ENCODE data around the gene CALU. TPM values are rescaled to one million over a fixed set of nuclear protein-coding genes. Genes with fewer than 3 reads are reported as not detected.

CALU gene
- total RNA-seq, 1 donor from 2014 or later: 280 TPM

- H3K4me3 ChIP-seq (ENCODE audit: low read depth, low read length): no peak overlapping the region
- no peaks in the 10 kb centered on the region for H3K36me3 ChIP-seq (ENCODE audit: control insufficient read depth, insufficient read depth, low read length)
- FAIRE-seq (no peak), DNase-seq (ENCODE audit: low read depth) (no peak)
- no peaks in the 10 kb centered on the region for H3K27me3 ChIP-seq (ENCODE audit: control insufficient read depth, insufficient read depth, low read length)
- TF ChIP-seq CTCF (IDR thresholded peaks at IDR 0.05; ENCODE audit: insufficient read depth, low read length, severe bottlenecking): no peak
Measured at GRCh38 chr7:128714701-128715495, 24.3 kb upstream of the CALU start.

GRCh38 chr7:128718967-128719642, 20.1 kb upstream of the CALU start:
- TF ChIP-seq CTCF (IDR thresholded peaks at IDR 0.05; ENCODE audit: insufficient read depth, low read length, severe bottlenecking): no peak
- no peak for FAIRE-seq

GRCh38 chr7:128721376-128721775, 17.8 kb upstream of the CALU start:
- no peak for TF ChIP-seq CTCF (IDR thresholded peaks at IDR 0.05; ENCODE audit: insufficient read depth, low read length, severe bottlenecking)
- H3K36me3 ChIP-seq (ENCODE audit: control insufficient read depth, insufficient read depth, low read length): no peaks in the 10 kb centered on the region
- DNase-seq (ENCODE audit: low read depth) (no peak), FAIRE-seq (no peak)
- H3K4me3 ChIP-seq (ENCODE audit: low read depth, low read length): no peak overlapping the region
- H3K27me3 ChIP-seq (ENCODE audit: control insufficient read depth, insufficient read depth, low read length): no peaks in the 10 kb centered on the region

More at GRCh38 chr7:128718967-128719642, 20.1 kb upstream of the CALU start:
- Histone ChIP-seq H3K36me3 (ENCODE audit: control insufficient read depth, insufficient read depth, low read length) (no peaks in the 10 kb centered on the region), H3K27me3 (ENCODE audit: control insufficient read depth, insufficient read depth, low read length) (no peaks in the 10 kb centered on the region), H3K4me3 (ENCODE audit: low read depth, low read length) (no peak overlapping the region)
- no peak for DNase-seq (ENCODE audit: low read depth)

DNA sequence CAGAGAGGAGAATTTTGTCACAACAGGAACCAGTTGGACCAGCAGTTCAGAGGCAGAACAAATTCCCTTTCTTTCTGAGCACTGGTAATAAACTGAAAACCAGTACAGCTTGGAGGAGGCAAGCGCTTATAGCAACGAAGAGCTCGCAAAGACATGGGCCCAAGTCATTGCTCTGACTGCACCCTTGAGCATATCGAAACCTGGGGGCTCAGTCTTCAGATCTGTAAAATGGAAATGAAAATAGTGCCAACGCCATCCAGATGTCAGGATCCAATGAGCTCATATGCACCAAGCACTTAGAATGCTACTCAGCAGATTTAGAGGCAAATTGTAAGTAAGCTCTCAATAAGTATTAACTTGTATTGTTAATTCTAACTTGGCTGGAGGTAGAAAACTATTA, 14.4 kb upstream of the CALU start:
- H3K27me3 ChIP-seq (ENCODE audit: control insufficient read depth, insufficient read depth, low read length): no peaks in the 10 kb centered on the region
- no peak for TF ChIP-seq CTCF (IDR thresholded peaks at IDR 0.05; ENCODE audit: insufficient read depth, low read length, severe bottlenecking)
- no peaks in the 10 kb centered on the region for H3K36me3 ChIP-seq (ENCODE audit: control insufficient read depth, insufficient read depth, low read length)
- DNase-seq (ENCODE audit: low read depth) (no peak), FAIRE-seq (no peak)
- H3K4me3 ChIP-seq (ENCODE audit: low read depth, low read length): no peak overlapping the region

DNA sequence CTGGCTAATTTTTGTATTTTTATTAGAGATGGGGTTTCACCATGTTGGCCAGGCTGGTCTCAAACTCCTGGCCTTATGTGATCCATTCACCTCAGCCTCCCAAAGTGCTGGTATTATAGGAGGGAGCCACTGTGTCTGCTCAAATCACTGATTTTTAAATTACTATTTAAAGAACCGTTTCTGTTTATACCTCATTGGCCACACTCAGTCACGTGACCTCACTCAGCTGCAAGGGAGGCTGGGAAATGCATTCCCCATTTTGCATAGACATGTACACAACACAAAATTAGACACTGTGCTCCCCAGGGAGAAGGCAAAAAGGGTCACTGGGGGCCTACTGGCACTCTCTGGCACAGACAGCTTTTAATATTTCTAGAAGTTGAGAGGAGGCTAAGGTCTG, 13.6 kb upstream of the CALU start:
- no peak for TF ChIP-seq CTCF (IDR thresholded peaks at IDR 0.05; ENCODE audit: insufficient read depth, low read length, severe bottlenecking)
- Histone ChIP-seq H3K36me3 (ENCODE audit: control insufficient read depth, insufficient read depth, low read length) (no peaks in the 10 kb centered on the region), H3K4me3 (ENCODE audit: low read depth, low read length) (no peak overlapping the region), H3K27me3 (ENCODE audit: control insufficient read depth, insufficient read depth, low read length) (no peaks in the 10 kb centered on the region)
- DNase-seq (ENCODE audit: low read depth): no peak
- FAIRE-seq: no peak

Measured in bronchial epithelial cell (primary cell).